GM12878 (cell line): Measurements from ENCODE around the gene UTS2R.

ENCODE experiments used
- ASH2L ChIP-seq: fragments of 300-600, 200-600 bp; sonication (generic); IDR thresholded peaks from 2 replicates; pipeline ENCODE4 v1.6.1; 2017; ENCODE audit warnings: low read depth, mild to moderate bottlenecking, borderline replicate concordance
- BRCA1 ChIP-seq: IDR thresholded peaks from 2 replicates; pipeline ENCODE4 v1.6.1; 2011; ENCODE audit warnings: low read depth, low read length, improper control_type of control experiment
- CHD2 ChIP-seq: IDR thresholded peaks from 2 replicates; pipeline ENCODE4 v1.6.1; 2011; ENCODE audit warnings: low read depth, low read length, improper control_type of control experiment, borderline replicate concordance
- CHD4 ChIP-seq: fragments of 200-600 bp; sonication (generic); IDR thresholded peaks from 2 replicates; pipeline ENCODE4 v1.6.1; 2016; ENCODE audit warnings: mild to moderate bottlenecking
- EZH2 ChIP-seq: IDR thresholded peaks from 2 replicates; pipeline ENCODE4 v1.6.1; 2012; ENCODE audit warnings: low read depth, mild to moderate bottlenecking, control low read depth, inconsistent platforms, low read length, borderline replicate concordance; ENCODE audit not compliant: control insufficient read depth
- KAT2A ChIP-seq: conservative IDR thresholded peaks from 2 replicates; pipeline ENCODE4 v1.6.1; 2011; ENCODE audit warnings: low read depth, low read length; ENCODE audit not compliant: control insufficient read depth
- KDM1A ChIP-seq: fragments of 200-600 bp; sonication (generic); IDR thresholded peaks from 2 replicates; pipeline ENCODE4 v1.6.1; 2016; ENCODE audit warnings: borderline replicate concordance
- POLR2A ChIP-seq: IDR thresholded peaks from 2 replicates; pipeline ENCODE4 v1.6.1; 2011; ENCODE audit warnings: low read depth, mild to moderate bottlenecking, low read length
- RAD21 ChIP-seq: IDR thresholded peaks from 2 replicates; pipeline ENCODE4 v1.6.1; 2011; ENCODE audit warnings: mild to moderate bottlenecking, low read depth, low read length, moderate library complexity; ENCODE audit not compliant: insufficient read depth
- REST ChIP-seq: IDR thresholded peaks from 2 replicates; pipeline ENCODE4 v1.6.1; 2012; ENCODE audit warnings: mild to moderate bottlenecking, low read depth, low read length
- ZNF217 ChIP-seq: fragments of 450-650 bp; IDR thresholded peaks from 2 replicates; pipeline ENCODE4 v1.6.1; 2017; ENCODE audit warnings: antibody characterized with exemption, mild to moderate bottlenecking
- ZNF274 ChIP-seq: IDR thresholded peaks from one replicate; pipeline ENCODE4 v1.8.0; 2011; ENCODE audit not compliant: insufficient read length, insufficient read depth

- TF ChIP-seq ASH2L, result no peak
- no peak for TF ChIP-seq CHD2
- TF ChIP-seq CHD4, result no peak
- TF ChIP-seq ZNF274, result no peak
- no peak for TF ChIP-seq KAT2A
- TF ChIP-seq BRCA1, result no peak
- no peak for TF ChIP-seq RAD21
- TF ChIP-seq EZH2, result no peak
- no peak for TF ChIP-seq ZNF217
- TF ChIP-seq KDM1A, result no peak
- no peak for TF ChIP-seq REST
- TF ChIP-seq POLR2A, result no peak
Observed at GRCh38 chr17:82331345-82331939, 40.1 kb upstream of the UTS2R start.
